Parathyroid adenoma (tissue), 2 donors: ENCODE measurements around the gene UMPS.

ENCODE experiments used
- H2AFZ ChIP-seq: fragments of 300-600 bp; sonication (generic); one replicate; pipeline ENCODE4 v1.7.0; 2017; ENCODE audit warnings: antibody characterized with exemption, mild to moderate bottlenecking
- H3K27ac ChIP-seq: fragments of 300-600 bp; sonication (generic); one replicate; pipeline ENCODE4 v1.7.0; 2017
- H3K27me3 ChIP-seq: fragments of 300-600 bp; sonication (generic); one replicate; pipeline ENCODE4 v1.7.0; 2017; ENCODE audit warnings: low read length; ENCODE audit not compliant: control insufficient read depth, insufficient read depth
- H3K36me3 ChIP-seq: fragments of 300-600 bp; sonication (generic); one replicate; pipeline ENCODE4 v1.7.0; 2017; ENCODE audit warnings: low read length; ENCODE audit not compliant: control insufficient read depth, insufficient read depth
- H3K4me1 ChIP-seq: fragments of 300-600 bp; sonication (generic); one replicate; pipeline ENCODE4 v1.7.0; 2017; ENCODE audit warnings: control low read depth
- H3K4me2 ChIP-seq: fragments of 300-600 bp; sonication (generic); one replicate; pipeline ENCODE4 v1.7.0; 2017; ENCODE audit warnings: low read length
- H3K4me3 ChIP-seq: fragments of 300-600 bp; sonication (generic); one replicate; pipeline ENCODE4 v1.7.0; 2017; ENCODE audit warnings: low read depth, low read length
- H3K79me2 ChIP-seq: fragments of 300-600 bp; sonication (generic); one replicate; pipeline ENCODE4 v1.7.0; 2017; ENCODE audit warnings: control low read depth
- H3K9ac ChIP-seq: fragments of 300-600 bp; sonication (generic); one replicate; pipeline ENCODE4 v1.7.0; 2017; ENCODE audit warnings: mild to moderate bottlenecking
- H3K9me3 ChIP-seq: fragments of 300-600 bp; sonication (generic); one replicate; pipeline ENCODE4 v1.7.0; 2017; ENCODE audit warnings: low read length; ENCODE audit not compliant: control insufficient read depth
- TF ChIP-seq, protein P1 (sequence below): fragments of 300-600 bp; sonication (generic); IDR thresholded peaks from one replicate; pipeline ENCODE4 v1.7.0; 2017; ENCODE audit warnings: antibody characterized with exemption, mild to moderate bottlenecking
- donor health status: primary hyperparathyroidism.

UMPS gene

DNA sequence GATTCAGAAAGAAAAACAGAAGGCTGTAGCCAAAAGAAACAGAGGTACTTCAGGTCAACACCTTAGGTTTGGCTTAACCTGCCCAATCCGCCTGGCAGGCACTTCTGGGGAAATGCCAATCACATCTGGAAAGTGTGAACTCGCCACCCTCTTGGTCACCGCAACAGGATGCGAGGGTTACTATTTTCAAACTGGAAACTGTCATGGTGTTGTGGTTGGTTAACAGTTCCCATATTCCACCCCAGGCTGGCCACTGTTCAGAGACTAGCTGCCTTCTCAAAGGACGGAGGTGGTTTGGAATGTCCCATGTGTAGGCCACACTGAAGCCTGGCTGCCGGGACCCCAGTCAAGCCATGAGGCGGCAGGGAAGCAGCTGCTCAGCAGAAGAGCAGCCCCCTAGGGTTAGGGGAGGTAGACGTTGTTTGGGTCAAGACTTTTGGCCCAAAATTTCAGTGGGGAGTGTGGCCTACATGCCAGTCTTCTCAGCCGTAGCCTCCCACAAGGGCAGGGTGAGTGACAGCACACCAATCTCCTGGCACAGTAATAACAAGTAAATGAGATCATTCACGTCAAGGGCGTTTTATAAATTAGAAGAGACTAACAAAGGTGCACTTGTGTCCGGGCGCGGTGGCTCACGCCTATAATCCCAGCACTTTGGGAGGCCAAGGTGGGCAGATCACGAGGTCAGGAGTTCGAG is 54.6 kb downstream of the UMPS start:
- TF ChIP-seq, protein P1, sequence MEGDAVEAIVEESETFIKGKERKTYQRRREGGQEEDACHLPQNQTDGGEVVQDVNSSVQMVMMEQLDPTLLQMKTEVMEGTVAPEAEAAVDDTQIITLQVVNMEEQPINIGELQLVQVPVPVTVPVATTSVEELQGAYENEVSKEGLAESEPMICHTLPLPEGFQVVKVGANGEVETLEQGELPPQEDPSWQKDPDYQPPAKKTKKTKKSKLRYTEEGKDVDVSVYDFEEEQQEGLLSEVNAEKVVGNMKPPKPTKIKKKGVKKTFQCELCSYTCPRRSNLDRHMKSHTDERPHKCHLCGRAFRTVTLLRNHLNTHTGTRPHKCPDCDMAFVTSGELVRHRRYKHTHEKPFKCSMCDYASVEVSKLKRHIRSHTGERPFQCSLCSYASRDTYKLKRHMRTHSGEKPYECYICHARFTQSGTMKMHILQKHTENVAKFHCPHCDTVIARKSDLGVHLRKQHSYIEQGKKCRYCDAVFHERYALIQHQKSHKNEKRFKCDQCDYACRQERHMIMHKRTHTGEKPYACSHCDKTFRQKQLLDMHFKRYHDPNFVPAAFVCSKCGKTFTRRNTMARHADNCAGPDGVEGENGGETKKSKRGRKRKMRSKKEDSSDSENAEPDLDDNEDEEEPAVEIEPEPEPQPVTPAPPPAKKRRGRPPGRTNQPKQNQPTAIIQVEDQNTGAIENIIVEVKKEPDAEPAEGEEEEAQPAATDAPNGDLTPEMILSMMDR: no peak
- Histone ChIP-seq H3K27me3 (no peaks in the 10 kb centered on the region), H2AFZ (peak overlapping the region; percentile 38), H3K79me2 (no peaks in the 10 kb centered on the region), H3K36me3 (no peaks in the 10 kb centered on the region), H3K4me2 (no peak overlapping the region), H3K9me3 (no peaks in the 10 kb centered on the region), H3K4me1 (peaks cover 51% of the 10 kb centered on the region), H3K9ac (no peak overlapping the region), H3K27ac (peak overlapping the region; percentile 48), H3K4me3 (no peak overlapping the region)

- no peak overlapping the region for H3K4me3 ChIP-seq
- no peaks in the 10 kb centered on the region for H3K79me2 ChIP-seq
- no peak overlapping the region for H2AFZ ChIP-seq
- H3K4me2 ChIP-seq: no peak overlapping the region
- H3K4me1 ChIP-seq: peaks cover 42% of the 10 kb centered on the region
- H3K27ac ChIP-seq: no peak overlapping the region
- H3K27me3 ChIP-seq: no peaks in the 10 kb centered on the region
- H3K9ac ChIP-seq: no peak overlapping the region
- TF ChIP-seq, protein P1: no peak
- H3K36me3 ChIP-seq: no peaks in the 10 kb centered on the region
- no peaks in the 10 kb centered on the region for H3K9me3 ChIP-seq
Measured at GRCh38 chr3:124785973-124786372, 55.7 kb downstream of the UMPS start.

DNA sequence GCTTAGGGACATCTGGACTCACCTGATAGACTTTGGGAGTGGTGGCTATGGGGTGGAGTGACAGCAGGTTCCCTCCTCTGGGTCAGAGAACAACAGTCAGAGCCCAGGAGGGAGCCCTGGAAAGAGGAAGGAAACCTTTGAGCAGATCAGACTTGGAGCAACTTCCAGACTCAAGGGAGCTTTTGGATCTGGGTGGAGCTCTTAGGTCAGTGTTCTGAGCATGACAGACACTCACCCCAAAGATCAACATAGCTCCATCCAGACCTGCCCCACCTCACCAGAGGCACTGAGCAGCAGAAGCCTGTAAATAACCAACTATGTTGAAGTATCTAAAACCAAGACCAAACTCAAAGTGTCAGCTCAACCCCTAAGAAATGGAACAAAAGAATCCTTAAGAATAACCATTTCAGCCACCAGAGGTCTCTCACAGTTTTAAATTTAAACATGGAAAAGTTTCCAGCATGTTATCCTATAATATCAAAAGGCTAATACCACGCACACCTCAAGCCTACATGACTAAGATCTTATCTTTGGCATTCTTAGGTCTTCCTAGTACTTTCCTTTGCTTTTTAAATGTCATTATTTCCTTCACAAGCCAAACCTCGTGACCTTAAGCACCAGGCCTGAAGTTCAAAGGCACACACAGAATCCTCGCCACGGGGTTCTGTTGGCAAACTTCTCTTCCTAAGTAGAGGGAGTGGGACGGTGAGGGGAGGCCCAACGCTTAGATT is 56.4 kb downstream of the UMPS start:
- no peaks in the 10 kb centered on the region for H3K36me3 ChIP-seq
- H3K27me3 ChIP-seq: no peaks in the 10 kb centered on the region
- no peak overlapping the region for H3K4me3 ChIP-seq
- H3K79me2 ChIP-seq: no peaks in the 10 kb centered on the region
- peak overlapping the region; percentile 53 for H2AFZ ChIP-seq
- peak overlapping the region; percentile 20 for H3K27ac ChIP-seq
- H3K4me1 ChIP-seq: peaks cover 40% of the 10 kb centered on the region
- TF ChIP-seq, protein P1: peak; percentile 52
- no peak overlapping the region for H3K4me2 ChIP-seq
- H3K9me3 ChIP-seq: no peaks in the 10 kb centered on the region
- no peak overlapping the region for H3K9ac ChIP-seq

DNA sequence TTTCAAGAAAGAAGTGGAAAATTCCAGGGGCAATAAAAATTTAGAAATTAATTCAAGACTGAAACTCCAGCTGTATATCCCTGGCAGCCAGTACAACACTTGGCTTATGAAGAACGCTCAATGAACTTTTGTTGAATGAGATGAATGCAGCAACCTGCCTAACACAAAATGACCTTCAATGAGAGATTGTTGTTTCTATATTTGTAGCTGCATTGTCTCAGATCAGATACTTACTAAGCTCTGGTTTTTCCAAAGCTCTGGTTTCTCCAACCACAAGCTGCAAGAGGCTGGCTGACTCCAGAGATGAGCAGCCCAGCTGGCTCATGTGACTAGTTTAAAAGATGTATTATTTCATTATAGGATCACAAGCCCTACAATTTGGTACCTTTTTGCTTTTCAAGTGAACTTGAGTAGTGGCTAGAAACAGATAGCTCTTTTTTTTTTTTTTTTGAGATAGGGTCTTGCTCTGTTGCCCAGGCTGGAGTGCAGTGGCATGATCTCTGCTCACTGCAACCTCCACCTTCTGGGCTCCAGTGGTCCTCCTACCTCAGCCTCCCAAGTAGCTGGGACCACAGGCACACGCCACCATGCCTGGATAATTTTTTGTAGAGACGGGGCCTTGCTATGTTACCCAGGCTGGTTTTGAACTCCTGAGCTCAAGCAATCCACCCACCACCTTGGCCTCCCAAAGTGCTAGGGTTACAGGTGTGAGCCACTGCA is 57.4 kb downstream of the UMPS start:
- no peak overlapping the region for H3K9ac ChIP-seq
- H3K4me3 ChIP-seq: no peak overlapping the region
- H3K27me3 ChIP-seq: no peaks in the 10 kb centered on the region
- no peaks in the 10 kb centered on the region for H3K36me3 ChIP-seq
- H3K4me2 ChIP-seq: no peak overlapping the region
- TF ChIP-seq, protein P1: no peak
- no peaks in the 10 kb centered on the region for H3K79me2 ChIP-seq
- H3K27ac ChIP-seq: no peak overlapping the region
- H2AFZ ChIP-seq: no peak overlapping the region
- H3K4me1 ChIP-seq: peaks cover 37% of the 10 kb centered on the region
- H3K9me3 ChIP-seq: no peaks in the 10 kb centered on the region
